Panc1 (cell line): Measurements from ENCODE around the gene DPEP3. TPM values are rescaled to one million over a fixed set of nuclear protein-coding genes. Genes with fewer than 3 reads are reported as not detected.
A peak's percentile ranks its signal among the peaks of the same experiment; 100 is the strongest.

Experiments
- ATAC-seq: fragments of 200-7000 bp; cut with Tn5 transposase; 2 replicates; pipeline ENCODE4 v1.9.1; 2020; ENCODE audit warnings: mild to moderate bottlenecking, moderate library complexity
- BruUV-seq: library from RNA; stranded (reverse); fragments of 400-500 nt; replicated peaks from 2 replicates; lab custom pipeline; 2021; lab: Mats Ljungman, UMichigan
- CTCF ChIA-PET: fragments of 300-600 bp; sonication (Branson Sonifier 250); formaldehyde crosslinking; loops from one replicate; lab custom pipeline; 2022; ENCODE audit warnings: antibody characterized with exemption; lab: Charles Lee
- POLR2A ChIA-PET: fragments of 300-600 bp; sonication (Branson Sonifier 250); formaldehyde crosslinking; loops from one replicate; lab custom pipeline; 2022; ENCODE audit warnings: antibody characterized with exemption; lab: Charles Lee
- DNase-seq: peaks from one replicate; pipeline ENCODE4 v3.0.0-alpha.2; 2010; ENCODE audit warnings: low read depth, low spot score
- H3K27ac ChIP-seq: 2 replicates; pipeline ENCODE4 v1.5.1; 2011; ENCODE audit warnings: mild to moderate bottlenecking, low read length, inconsistent platforms
- H3K27me3 ChIP-seq: fragments of 200-500 bp; sonication (Bioruptor generic); 2 replicates; pipeline ENCODE4 v1.6.0; 2014; ENCODE audit warnings: low read length, inconsistent platforms; ENCODE audit not compliant: control insufficient read depth, insufficient read depth
- H3K36me3 ChIP-seq: fragments of 200-500 bp; sonication (Bioruptor generic); 2 replicates; pipeline ENCODE4 v1.5.1; 2014; ENCODE audit warnings: inconsistent platforms, mild to moderate bottlenecking, low read length, moderate library complexity; ENCODE audit not compliant: control insufficient read depth, insufficient read depth
- H3K4me1 ChIP-seq: 2 replicates; pipeline ENCODE4 v1.5.1; 2011; ENCODE audit warnings: inconsistent platforms, mild to moderate bottlenecking, low read length, moderate library complexity; ENCODE audit not compliant: control insufficient read depth, insufficient read depth
- H3K4me3 ChIP-seq, 2 experiments: 2 replicates each; pipeline ENCODE4 v1.5.1; 2011 to 2012; ENCODE audit warnings: low read depth in 2 of 2, low read length in 2 of 2, mild to moderate bottlenecking in 2 of 2, inconsistent platforms in 1 of 2, moderate library complexity in 1 of 2
- H3K9me3 ChIP-seq: fragments of 200-500 bp; sonication (Bioruptor generic); 2 replicates; pipeline ENCODE4 v1.5.1; 2014; ENCODE audit warnings: low read depth, mild to moderate bottlenecking, inconsistent platforms, low read length, moderate library complexity; ENCODE audit not compliant: control insufficient read depth, insufficient read depth
- POLR2AphosphoS5 ChIP-seq: IDR thresholded peaks from 2 replicates; pipeline ENCODE4 v1.6.1; 2012; ENCODE audit warnings: mild to moderate bottlenecking, low read depth, low read length, moderate library complexity
- SIN3A ChIP-seq: IDR thresholded peaks from 2 replicates; pipeline ENCODE4 v1.6.1; 2012; ENCODE audit warnings: low read depth, mild to moderate bottlenecking, low read length, moderate library complexity, borderline replicate concordance; ENCODE audit not compliant: insufficient read depth
- TCF7L2 ChIP-seq: IDR thresholded peaks from 2 replicates; pipeline ENCODE4 v1.6.1; 2011; ENCODE audit warnings: mild to moderate bottlenecking, low read depth, low read length, inconsistent platforms
- in situ Hi-C: cut with HindIII; loops from 2 replicates; pipeline ENCODE4 v1.10.0; 2016; ENCODE audit warnings: low sequenced_read_pairs, low pct_unique_long_range_greater_than_20kb
- intact Hi-C: fragments of 100-400 bp; cut with micrococcal nuclease; formaldehyde crosslinking; loops from one replicate; pipeline ENCODE4 v1.10.0; 2022; ENCODE audit not compliant: unreplicated experiment
- total RNA-seq: library from RNA; stranded (reverse); gene quantifications from one replicate; pipeline ENCODE4 v1.2.1, GENCODE V29; 2021; ENCODE audit not compliant: unreplicated experiment
- TF ChIP-seq, protein P1 (sequence below): fragments of 450-650 bp; IDR thresholded peaks from 2 replicates; pipeline ENCODE4 v1.5.1; 2017; ENCODE audit warnings: mild to moderate bottlenecking

The DPEP3 gene
- total RNA-seq, 1 experiment from 2014 or later, result not detected

DNA sequence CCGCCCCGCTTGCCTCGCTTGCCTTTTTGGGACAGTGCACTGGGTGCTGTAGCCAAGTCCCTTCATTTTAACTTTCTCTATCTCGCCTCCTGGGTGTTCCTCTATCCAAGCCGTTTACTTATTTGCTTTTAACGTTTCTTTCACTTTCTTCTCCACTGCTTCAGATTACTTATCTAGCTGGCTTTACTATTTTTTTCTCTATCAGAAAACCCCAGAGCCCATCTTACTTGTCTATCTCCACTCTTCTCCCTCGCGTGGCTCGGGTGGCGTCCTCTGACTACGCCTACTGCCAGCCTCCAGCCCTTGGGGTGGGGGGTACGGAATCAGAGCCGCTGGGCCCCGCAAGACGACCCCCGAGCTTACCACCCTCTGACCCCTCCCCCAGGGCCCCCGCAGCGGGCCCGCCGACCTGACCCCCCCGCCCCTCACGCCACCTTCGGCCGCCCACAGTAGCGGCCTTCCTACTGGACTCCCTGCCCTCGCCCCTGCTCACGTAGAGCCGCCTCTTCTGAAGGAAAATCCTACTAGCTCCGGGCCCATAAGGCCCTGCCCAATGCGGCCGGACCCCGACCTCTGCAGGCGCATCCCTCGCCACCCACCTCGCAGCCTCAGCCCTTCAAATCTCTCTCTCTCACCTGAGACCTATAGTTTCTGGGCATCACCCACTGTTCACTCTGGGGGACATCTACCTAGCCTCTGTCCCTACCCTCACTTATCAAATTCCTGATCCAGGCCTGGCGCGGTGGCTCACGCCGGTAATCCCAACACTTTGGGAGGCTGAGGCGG, 10.9 kb downstream of the DPEP3 start:
- ChIA-PET POLR2A (no interaction called here), CTCF (interaction anchor here (0.6 to 0.7 kb wide), 2 partner anchors 26 to 294 kb away, joined by 10 to 12 read pairs; no protein-coding TSS in a partner anchor)
- Histone ChIP-seq H3K9me3 (no peaks in the 10 kb centered on the region), H3K36me3 (no peaks in the 10 kb centered on the region), H3K27me3 (no peaks in the 10 kb centered on the region), H3K27ac (peak overlapping the region; percentile 54), H3K4me1 (peaks cover 15% of the 10 kb centered on the region), H3K4me3 (peak overlapping the region; percentile 69 to 85)
- no peak for TF ChIP-seq TCF7L2
- TF ChIP-seq SIN3A, result no peak
- intact Hi-C loops (no loop called here), in situ Hi-C loops (no loop called here)
- DNase-seq, result no peak
- no peak; the same call in 1 of the 2 replicates for ATAC-seq
- BruUV-seq, result no TSS peak

DNA sequence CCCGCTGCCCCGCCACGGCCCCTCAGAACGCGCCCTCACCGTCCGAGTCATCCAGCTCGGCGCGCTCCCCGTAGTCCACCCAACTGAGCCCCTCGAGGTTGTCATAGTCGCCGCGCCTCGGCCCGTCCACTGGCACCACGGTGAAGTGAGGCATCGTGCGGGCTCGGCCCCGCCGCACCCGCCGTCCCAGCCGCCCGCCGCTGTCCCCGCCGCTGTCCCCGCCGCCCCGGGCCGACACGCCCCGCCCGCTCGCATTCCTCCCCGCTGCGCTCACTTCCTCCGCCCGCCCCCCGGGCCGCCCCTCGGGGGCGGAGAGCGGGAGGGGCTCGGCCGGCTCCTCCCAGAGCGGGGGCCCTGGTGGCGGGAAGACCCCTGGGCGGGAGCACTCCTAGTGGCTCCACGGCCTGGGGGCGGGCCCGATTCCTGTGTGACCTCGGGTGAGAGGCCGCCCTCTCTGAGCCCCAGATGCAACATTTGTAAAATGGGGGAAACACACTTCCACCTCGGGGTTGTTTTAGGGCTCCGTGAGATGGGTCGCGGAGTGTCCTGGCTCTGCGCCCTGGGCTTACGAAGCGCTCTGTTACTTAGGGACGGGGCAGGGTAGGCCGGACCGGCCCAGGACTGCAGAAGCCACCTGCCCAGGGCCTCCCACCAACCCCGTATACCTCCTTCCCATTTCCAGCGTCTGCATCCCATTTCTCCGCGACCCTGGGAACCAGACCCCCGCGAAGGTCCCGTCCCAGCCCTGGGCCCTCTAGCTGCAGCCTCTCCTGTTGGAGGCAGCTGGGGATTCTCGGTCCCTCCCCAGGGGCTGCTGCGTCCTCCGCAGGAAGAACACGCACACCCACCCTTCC, 11.7 kb downstream of the DPEP3 start, which contains the start of gene SLC12A4:
Gene SLC12A4, minus strand, starts transcription at position 238 of the 854 bp plus-strand sequence. Its CDS starts 84 bp downstream, at position 154.
- ChIA-PET CTCF (interaction anchor here (0.7 kb wide), 1 partner anchor 25 kb away, joined by 12 read pairs; no protein-coding TSS in a partner anchor), POLR2A (interaction anchor here (0.5 kb wide), 1 partner anchor 236 kb away, joined by 4 read pairs; no protein-coding TSS in a partner anchor)
- Histone ChIP-seq H3K27me3 (no peaks in the 10 kb centered on the region), H3K4me1 (peaks cover 15% of the 10 kb centered on the region), H3K27ac (peak within 1 kb of the TSS; percentile 88), H3K4me3 (peak within 1 kb of the TSS; percentile 69 to 85), H3K36me3 (no peaks in the 10 kb centered on the region), H3K9me3 (no peaks in the 10 kb centered on the region)
- in situ Hi-C loops, result no loop called here
- intact Hi-C loops, result no loop called here
- no TSS peak for BruUV-seq
- ATAC-seq (peak; percentile 91), DNase-seq (no peak)
- TF ChIP-seq POLR2AphosphoS5 (0 out of 2 replicates have a peak, but pooled peaks have one; percentile 21), SIN3A (peak; percentile 64; the same call in 1 of the 2 replicates)
- TF ChIP-seq, protein P1, sequence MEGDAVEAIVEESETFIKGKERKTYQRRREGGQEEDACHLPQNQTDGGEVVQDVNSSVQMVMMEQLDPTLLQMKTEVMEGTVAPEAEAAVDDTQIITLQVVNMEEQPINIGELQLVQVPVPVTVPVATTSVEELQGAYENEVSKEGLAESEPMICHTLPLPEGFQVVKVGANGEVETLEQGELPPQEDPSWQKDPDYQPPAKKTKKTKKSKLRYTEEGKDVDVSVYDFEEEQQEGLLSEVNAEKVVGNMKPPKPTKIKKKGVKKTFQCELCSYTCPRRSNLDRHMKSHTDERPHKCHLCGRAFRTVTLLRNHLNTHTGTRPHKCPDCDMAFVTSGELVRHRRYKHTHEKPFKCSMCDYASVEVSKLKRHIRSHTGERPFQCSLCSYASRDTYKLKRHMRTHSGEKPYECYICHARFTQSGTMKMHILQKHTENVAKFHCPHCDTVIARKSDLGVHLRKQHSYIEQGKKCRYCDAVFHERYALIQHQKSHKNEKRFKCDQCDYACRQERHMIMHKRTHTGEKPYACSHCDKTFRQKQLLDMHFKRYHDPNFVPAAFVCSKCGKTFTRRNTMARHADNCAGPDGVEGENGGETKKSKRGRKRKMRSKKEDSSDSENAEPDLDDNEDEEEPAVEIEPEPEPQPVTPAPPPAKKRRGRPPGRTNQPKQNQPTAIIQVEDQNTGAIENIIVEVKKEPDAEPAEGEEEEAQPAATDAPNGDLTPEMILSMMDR, result no peak

- Histone ChIP-seq H3K4me1 (peaks cover 15% of the 10 kb centered on the region), H3K27me3 (no peaks in the 10 kb centered on the region), H3K4me3 (peak overlapping the region; percentile 69 to 85), H3K9me3 (no peaks in the 10 kb centered on the region), H3K36me3 (no peaks in the 10 kb centered on the region), H3K27ac (peak overlapping the region; percentile 88)
- TF ChIP-seq POLR2AphosphoS5 (no peak), TCF7L2 (no peak)
- TF ChIP-seq, protein P1, result no peak
- POLR2A ChIA-PET, result interaction anchor here (0.5 kb wide), 2 partner anchors 26 to 236 kb away, joined by 3 to 4 read pairs; no protein-coding TSS in a partner anchor
- no peak for DNase-seq
- ATAC-seq, result peak; percentile 53
- in situ Hi-C loops (no loop called here), intact Hi-C loops (no loop called here)
- no TSS peak for BruUV-seq
- CTCF ChIA-PET, result no interaction called here
Measured at GRCh38 chr16:67967958-67968399, 12.3 kb downstream of the DPEP3 start.
